NCI-H2081 treated with DMSO at 0.1 percent for 48 hours (cell line): ENCODE results near the gene PTCRA.
"Not testable (repeated sequence)": the region's sequence is repeated elsewhere in the genome, so short reads cannot be mapped to it uniquely, and the experiment has no call there.

Experiments used
- DNase-seq: peaks from one replicate; lab custom pipeline; 2025; lab: John Stamatoyannopoulos, UW

PTCRA gene

GRCh38 chr6:42941356-42941755 is 25.5 kb downstream of the PTCRA start:
- not testable (repeated sequence) for DNase-seq

DNA sequence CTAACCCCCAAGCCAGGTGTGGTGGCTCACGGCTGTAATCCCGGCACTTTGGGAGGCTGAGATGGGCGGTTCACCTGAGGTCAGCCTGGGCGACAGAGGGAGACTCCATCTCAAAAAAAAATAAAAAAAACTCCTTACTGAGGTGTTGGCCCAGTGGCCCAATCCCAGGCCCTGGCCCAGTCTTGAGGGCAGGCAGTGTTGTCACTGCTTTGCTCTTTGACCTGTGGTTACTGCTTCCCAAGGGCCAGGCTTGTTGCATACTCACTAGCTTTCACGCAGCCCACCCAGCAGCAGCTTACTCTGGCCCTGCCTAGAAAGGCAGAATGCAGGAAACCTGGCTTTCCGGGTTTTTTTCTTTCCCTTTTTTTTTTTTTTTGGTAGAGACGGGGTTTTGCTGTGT is 26.6 kb downstream of the PTCRA start:
- DNase-seq: no peak

GRCh38 chr6:42947950-42948349 is 32.1 kb downstream of the PTCRA start:
- DNase-seq: no peak

- DNase-seq: no peak
Observed at GRCh38 chr6:42952389-42952788, 36.5 kb downstream of the PTCRA start.

DNA sequence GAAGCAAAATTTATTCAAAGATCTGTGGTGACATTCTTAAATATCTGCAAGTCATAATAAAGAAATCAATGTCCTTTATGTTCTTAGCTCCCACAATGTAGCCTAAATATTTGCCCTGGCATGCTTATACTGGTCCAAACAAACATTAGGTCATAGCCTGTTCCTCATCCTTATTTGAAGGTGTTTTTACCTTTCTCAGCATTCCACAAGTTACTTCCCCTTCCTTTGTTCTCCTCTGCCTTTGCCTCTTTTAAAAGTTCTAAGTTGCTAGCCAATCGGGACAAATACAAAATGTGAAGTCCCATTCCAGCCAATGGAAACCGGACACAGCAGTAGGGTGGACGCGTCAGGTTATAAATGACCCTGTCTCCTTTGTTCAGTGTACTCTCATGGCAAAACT is 38.6 kb downstream of the PTCRA start:
- DNase-seq: not testable (repeated sequence)

DNA sequence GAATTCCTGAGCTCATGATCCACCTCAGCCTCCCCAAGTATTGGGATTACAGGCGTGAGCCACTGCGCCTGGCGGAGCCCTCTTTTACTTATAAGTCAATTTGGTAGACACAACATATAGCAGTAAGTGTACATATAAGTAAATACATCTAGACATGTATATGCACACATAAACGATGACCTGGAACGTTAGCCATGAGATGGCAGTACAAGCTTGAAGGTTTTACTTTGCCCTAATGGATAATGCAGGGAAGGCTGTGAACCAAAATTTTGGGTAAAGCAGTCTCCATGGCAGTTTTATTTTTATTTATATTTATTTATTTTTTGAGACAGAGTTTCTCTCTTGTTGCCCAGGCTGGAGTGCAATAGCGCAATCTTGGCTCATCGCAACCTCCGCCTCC is 42.3 kb downstream of the PTCRA start:
- DNase-seq: no peak

GRCh38 chr6:42959917-42960242 is 44.0 kb downstream of the PTCRA start:
- no peak for DNase-seq

GRCh38 chr6:42960243-42961019 is 44.6 kb downstream of the PTCRA start, which contains the start of gene GNMT:
TSS of gene GNMT (plus strand) at chr6:42960754. CDS start at chr6:42960768, 14 bp downstream.
- DNase-seq: no peak

DNA sequence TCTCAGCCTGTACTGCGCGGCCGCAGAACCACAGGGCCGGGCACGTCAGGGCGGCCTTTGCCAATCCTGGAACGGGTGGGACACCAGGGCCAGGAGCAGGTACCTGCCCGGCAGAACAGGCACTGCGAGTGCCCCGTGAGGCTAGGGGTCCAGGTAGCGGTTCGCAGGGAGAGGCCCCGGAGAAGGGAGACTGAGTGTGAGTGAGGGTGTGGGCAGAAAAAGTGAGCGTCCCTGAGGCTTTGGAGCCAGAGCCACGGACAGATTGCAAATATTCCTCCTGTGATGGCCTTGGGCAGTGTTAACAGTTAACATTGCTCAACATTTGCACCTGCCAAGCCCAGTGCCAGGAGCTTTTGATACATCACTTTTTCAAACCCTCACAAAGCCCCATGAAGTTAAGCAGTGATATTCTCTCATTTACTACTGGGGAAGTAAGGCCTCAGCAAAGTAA is 45.2 kb downstream of the PTCRA start:
- DNase-seq: no peak

DNA sequence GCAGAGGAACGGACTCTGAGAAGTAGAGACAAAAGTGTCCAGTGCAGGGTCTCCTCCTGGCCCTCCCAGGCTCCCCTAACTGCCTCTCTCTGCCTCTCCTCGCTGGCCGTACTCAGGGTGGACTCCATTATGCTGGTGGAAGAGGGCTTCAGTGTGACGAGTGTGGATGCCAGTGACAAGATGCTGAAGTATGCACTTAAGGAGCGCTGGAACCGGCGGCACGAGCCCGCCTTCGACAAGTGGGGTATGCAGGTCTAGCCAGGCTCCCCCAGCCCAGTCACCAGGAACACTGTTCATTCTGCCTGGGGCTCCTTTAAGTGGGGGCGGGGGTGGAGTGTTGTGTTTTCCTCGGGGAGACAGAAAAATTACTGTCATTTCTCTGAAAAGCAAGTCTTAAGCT is 46.2 kb downstream of the PTCRA start:
- DNase-seq: no peak

GRCh38 chr6:42962502-42963178 is 46.8 kb downstream of the PTCRA start:
- DNase-seq: no peak

GRCh38 chr6:42963179-42963854 is 47.5 kb downstream of the PTCRA start:
- DNase-seq: no peak

- no peak for DNase-seq
Observed at GRCh38 chr6:42963855-42964605, 48.2 kb downstream of the PTCRA start.

- DNase-seq: no peak
Observed at GRCh38 chr6:42966571-42966970, 50.7 kb downstream of the PTCRA start.

DNA sequence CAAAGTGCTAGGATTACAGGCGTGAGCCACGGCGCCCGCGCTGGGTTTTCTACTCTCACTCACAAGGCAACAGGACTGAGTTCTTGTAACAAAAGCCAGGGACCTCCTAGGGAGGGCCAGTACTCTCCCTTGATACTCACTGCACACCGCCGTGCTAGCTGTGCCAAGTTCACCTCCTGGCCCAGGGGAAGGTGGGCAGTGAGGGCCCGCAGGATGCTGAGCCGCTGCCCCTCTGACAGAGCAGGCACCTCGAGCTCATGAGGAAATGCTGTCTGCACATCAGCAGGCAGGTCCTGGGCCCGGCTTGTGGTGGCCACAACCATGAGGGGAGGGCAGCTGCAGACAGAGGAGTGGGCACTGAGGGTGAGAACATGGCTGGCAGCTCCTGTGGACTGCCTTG is 51.4 kb downstream of the PTCRA start:
- DNase-seq: no peak

DNA sequence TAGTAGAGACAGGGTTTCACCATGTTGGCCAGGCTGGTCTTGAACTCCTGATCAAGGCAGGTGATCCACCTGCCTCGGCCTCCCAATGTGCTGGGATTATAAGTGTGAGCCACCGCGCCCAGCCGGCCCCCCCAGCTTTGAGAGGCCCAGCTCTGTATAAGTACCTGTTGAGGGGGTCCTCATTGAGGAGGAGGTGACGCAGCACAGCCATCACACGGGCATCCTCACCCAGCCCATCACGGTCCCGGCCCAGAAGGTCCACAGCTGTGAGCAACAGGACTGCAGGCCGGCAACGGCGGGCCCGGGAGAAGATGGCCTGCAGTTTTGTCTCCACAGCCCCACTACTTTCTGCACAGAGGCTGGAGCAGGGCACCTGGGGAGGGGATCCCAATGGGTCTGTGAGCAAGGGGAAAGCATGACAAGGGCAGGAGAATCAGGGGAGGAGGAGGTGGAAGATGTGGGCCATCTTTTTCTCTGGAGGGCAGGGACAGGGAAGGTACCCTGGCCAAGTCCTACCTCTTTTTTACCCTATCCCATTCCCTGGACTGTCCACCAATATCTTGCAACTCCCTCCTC is 52.4 kb downstream of the PTCRA start:
- no peak for DNase-seq

DNA sequence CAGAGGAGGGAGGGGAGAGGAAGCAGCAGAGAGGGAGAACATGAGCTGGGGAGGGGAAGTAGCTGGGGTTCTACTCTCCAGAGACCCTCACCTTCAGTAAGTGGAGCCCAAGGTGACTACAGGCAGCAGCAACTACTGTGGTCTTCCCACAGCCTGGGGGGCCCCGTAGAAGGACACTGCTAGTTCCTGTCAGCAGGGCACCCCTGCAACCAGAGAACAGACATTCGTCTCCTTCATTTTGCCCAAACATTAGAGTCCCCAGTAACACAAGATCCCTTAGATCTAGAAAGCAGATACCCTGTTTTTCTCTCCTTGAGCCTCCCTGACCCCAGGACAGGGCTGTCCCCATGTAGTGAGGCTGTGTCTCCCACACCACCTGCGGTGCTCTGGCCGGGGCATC is 52.9 kb downstream of the PTCRA start:
- DNase-seq: no peak

GRCh38 chr6:42969431-42969830 is 53.6 kb downstream of the PTCRA start:
- DNase-seq: no peak

GRCh38 chr6:42969934-42970333 is 54.1 kb downstream of the PTCRA start:
- DNase-seq: no peak

- no peak for DNase-seq
Observed at GRCh38 chr6:42970871-42971612, 55.2 kb downstream of the PTCRA start.

DNA sequence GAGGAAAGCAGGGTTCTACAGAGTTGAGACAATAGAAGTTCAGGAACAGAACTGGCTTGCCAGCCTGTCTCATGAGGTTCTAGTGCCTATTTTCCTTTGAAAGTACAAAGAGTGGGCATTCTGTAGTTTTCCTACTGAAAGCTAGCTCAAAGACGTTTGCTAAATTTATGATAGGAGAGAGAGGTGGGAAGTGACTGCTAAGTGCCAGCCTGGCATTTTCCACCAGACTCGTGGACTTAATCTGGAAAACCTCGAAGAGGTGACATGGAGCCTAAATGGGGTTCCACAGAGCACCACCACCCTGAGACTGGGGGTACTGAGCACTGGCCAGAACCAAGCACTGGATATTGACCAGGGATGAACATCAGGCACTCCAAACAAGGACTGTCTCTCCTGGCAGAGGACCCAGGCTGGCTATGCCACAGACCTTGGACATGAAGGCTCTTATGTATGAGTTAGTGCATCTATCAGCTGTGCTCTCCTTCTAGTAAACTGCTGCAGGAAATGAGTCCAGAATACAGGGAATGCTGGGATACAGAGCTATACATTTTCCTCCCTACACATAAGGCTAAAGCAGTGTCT is 56.0 kb downstream of the PTCRA start:
- no peak for DNase-seq
